D341Med (cell line): ENCODE measurements around the gene NOX3.
"Not testable (repeated sequence)": the region's sequence is repeated elsewhere in the genome, so short reads cannot be mapped to it uniquely, and the experiment has no call there.

Source experiments
- DNase-seq: peaks from one replicate; pipeline ENCODE4 v3.0.0; 2012; ENCODE audit warnings: low spot score

Gene NOX3

GRCh38 chr6:155364844-155365437, 90.7 kb downstream of the NOX3 start:
- no peak for DNase-seq

- DNase-seq, result not testable (repeated sequence)
These were observed 91.6 kb downstream of the NOX3 start for GRCh38 chr6:155364021-155364420.

GRCh38 chr6:155362968-155363632, 92.5 kb downstream of the NOX3 start:
- DNase-seq, result not testable (repeated sequence)

GRCh38 chr6:155354167-155354566, 101.5 kb downstream of the NOX3 start:
- DNase-seq, result no peak

- no peak for DNase-seq
These were observed 102.8 kb downstream of the NOX3 start for GRCh38 chr6:155352811-155353210.

GRCh38 chr6:155352130-155352420, 103.6 kb downstream of the NOX3 start:
- no peak for DNase-seq

- no peak for DNase-seq
These were observed 104.1 kb downstream of the NOX3 start for GRCh38 chr6:155351273-155352129.

GRCh38 chr6:155349956-155350355, 105.7 kb downstream of the NOX3 start:
- DNase-seq, result no peak

- no peak for DNase-seq
These were observed 106.5 kb downstream of the NOX3 start for GRCh38 chr6:155349129-155349528.

GRCh38 chr6:155347800-155348199, 107.8 kb downstream of the NOX3 start:
- no peak for DNase-seq

- DNase-seq, result no peak
These were observed 108.7 kb downstream of the NOX3 start for GRCh38 chr6:155346957-155347356.
